ENCODE results near the gene SEC24A.
A peak's percentile ranks its signal among the peaks of the same experiment; 100 is the strongest.
"Not testable (repeated sequence)": the region's sequence is repeated elsewhere in the genome, so short reads cannot be mapped to it uniquely, and the experiment has no call there.

Gene SEC24A

DNA sequence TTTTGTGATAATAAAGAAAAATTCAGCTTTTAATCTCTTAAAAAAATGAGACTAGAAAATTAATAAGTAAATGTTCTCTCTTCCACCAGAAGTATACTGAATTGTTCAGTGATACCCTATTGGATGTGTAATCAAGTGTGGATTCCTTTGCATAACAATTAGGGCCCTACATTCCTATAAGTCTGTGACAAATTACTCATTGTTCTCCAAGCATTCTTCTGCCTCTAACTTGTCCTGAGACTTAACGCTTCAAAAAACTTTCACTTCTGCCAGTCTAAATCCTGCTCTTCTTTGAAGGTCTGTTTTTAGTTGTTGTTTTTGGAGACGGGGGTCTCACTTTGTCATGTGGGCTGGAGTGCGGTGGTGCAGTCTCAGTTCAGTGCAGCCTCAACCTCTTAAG is 100.8 kb downstream of the SEC24A start:
- no peak for DNase-seq (ENCODE audit: low spot score)

DNA sequence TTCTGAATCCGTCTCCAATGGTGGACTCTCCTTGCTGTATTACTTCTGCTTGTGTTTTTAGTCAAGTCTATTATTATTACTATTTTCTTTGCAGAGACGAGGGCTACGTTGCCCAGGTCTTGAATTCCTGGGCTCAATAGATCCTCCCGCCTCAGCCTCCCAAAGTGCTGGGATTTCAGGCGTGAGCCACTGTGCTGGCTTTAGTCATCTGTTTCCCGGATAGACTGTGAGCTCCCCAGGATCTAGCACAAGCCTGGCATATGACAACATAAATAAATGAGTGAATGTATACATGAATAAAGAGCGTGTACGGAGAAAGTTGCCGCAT is 109.6 kb downstream of the SEC24A start:
- DNase-seq (ENCODE audit: low spot score): no peak

DNA sequence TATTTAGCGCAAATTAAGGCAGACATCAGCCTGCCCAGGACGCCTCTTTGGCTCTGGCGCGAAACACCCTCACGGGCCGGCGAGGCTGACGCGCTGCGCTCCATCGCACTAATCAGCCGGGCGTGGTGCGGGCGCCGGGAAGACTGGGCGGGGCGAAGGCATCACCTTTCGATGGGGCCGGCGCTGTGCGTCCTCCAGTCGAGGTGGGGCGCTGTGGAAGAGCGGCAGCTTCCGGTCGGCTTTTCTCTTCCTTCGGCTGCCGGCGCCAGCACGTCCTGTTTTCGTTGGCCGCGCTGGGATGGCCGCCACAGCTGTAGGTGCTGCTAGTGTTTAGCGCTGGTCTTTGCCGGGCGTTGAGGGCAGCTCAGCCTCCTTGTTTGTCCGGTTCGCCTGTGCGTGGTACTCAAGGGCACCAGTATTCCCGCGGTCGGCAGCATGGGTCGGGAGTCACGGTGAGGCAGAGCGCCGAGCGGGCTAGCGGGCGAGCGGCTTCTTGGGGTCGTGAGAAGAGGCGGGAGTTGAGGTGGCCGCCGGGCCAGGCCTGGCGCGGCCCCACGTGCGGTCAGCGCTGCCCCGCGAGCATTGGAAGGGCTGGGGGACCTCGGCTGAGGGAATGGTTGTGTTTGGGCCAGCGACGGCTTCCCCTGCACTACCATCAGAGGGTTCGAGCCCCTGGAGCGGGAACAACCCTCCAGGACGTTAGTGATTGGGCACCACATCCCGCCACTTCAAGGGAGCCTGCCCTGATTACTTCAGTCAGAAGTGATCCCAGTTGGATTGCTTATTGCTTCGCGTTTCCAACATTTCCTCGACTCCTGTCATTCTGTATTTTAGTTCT is 110.1 kb downstream of the SEC24A start, which contains the start of gene DDX46:
Gene DDX46 (plus strand): TSS at position 276 of the 838 bp plus-strand sequence. CDS start 160 bp downstream, at position 436.
- peak; percentile 96 for DNase-seq (ENCODE audit: low spot score)

DNA sequence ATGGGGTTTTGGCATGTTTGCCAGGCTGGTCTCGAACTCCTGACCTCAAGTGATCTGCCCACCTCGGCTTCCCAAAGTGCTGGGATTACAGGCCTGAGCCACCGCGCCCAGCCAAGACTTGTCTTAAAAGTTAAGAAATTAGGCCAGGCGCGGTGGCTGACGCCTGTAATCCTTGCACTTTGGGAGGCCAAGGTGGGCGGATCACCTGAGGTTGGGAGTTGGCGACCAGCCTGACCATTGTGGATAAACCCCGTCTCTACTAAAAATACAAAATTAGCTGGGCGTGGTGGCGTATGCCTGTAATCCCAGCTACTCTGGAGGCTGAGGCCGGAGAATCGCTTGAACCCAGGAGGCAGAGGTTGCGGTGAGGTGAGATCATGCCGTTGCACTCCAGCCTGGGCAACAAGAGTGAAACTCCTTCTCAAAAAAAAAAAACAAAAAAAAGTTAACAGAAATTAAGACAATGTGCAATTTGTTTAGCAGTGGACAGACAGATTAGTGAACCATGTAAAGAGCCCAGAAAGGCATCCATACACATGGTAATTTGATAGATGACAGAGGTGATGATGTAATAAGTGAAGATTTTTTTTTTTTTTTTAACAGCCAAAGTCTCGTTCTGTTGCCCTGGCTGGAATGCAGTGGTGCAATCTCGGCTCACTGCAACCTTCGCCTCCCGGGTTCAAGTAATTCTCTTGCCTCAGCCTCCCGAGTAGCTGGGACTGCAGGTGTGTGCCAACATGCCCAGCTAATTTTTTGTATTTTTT is 119.1 kb downstream of the SEC24A start:
- not testable (repeated sequence) for DNase-seq (ENCODE audit: low spot score)

DNA sequence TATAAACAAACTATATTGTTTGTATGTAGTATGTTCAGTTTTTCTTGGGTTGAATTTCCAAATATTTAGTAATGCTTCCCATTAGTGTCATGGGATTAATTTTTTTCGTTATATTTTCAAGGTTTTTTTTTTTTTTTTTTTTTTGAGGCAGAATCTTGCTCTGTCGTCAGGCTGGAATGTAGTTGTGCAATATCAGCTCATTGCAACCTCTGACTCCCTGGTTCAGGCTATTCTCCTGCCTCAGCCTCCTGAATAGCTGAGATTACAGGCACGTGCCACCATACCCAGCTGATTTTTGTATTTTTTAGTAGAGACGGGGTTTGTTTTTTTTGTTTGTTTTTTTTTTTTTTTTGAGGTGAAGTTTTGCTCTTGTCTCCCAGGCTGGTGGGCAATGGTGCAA is 120.6 kb downstream of the SEC24A start:
- no peak for DNase-seq (ENCODE audit: low spot score)

DNA sequence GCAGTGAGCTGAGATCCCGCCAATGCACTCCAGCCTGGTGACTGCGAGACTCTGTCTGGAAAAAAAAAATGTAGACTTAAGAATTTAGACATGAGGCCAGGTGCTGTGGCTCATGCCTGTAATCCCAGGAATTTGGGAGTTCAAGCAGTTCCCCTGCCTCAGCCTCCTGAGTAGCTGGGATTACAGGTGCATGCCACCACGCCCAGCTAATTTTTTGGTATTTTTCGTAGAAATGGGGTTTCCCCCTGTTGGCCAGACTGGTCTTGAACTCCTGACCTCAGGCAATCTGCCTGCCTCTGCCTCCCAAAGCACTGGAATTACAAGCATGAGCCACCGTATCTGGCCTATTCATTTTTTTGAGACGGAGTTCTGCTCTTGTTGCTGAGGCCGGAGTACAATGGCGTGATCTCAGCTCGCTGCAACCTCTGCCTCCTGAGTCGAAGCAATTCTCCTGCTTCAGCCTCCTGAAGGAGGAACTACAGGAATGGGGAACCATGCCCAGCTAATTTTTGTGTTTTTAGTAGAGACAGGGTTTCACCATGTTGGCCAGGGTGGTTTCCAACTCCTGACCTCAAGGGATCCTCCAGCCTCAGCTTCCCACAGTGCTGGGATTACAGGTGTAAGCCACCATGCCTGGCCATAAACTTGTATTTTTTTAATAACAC is 124.0 kb downstream of the SEC24A start:
- DNase-seq (ENCODE audit: low spot score): no peak

DNA sequence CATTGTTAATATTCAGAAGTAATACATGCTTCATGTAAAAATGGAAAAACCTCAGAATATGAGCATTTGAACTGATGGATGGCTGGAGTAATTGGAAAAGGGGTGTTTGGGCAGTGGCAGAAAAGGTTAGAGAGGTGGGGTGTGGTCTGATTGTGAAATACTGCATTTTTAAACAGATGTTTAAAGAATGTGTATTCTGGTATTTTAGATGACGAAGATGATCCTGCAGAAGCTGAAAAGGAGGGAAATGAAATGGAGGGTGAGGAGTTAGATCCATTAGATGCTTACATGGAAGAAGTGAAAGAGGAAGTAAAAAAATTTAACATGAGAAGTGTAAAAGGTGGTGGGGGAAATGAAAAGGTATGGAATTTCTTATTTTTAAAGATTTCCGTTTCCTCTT is 128.8 kb downstream of the SEC24A start:
- no peak for DNase-seq (ENCODE audit: low spot score)
